Breast epithelium (tissue), 3 donors: ENCODE results near the gene URAD.

ENCODE experiments used
- CTCF ChIP-seq, 3 donors: fragments of 450-650 bp; IDR thresholded peaks; one replicate each; pipeline ENCODE4 v1.5.1; 2016 to 2017; ENCODE audit warnings: antibody characterized with exemption in 3 of 3, mild to moderate bottlenecking in 3 of 3, moderate library complexity in 3 of 3
- POLR2A ChIP-seq: fragments of 450-650 bp; IDR thresholded peaks from one replicate; pipeline ENCODE4 v1.6.1; 2016; ENCODE audit warnings: antibody characterized with exemption, mild to moderate bottlenecking, moderate library complexity
- POLR2AphosphoS5 ChIP-seq, 3 donors: sonication (generic); formaldehyde crosslinking; IDR thresholded peaks; one replicate each; pipeline ENCODE4 v1.6.1; 2017; ENCODE audit warnings: antibody characterized with exemption in 3 of 3

- TF ChIP-seq POLR2A, result no peak
- no peak for TF ChIP-seq POLR2AphosphoS5 (IDR thresholded peaks at IDR 0.05)
- no peak for TF ChIP-seq CTCF (IDR thresholded peaks at IDR 0.05)
These were observed 12.7 kb downstream of the URAD start for GRCh38 chr13:27975564-27976361.
